Esophagus muscularis mucosa (tissue), 4 donors: ENCODE measurements around the gene RNF135. TPM values are rescaled to one million over a fixed set of nuclear protein-coding genes. Genes with fewer than 3 reads are reported as not detected.

Source experiments
- DNase-seq: peaks from one replicate; pipeline ENCODE4 v3.0.0-alpha.2; 2017; ENCODE audit errors: extremely low spot score
- H3K27ac ChIP-seq, 4 donors: fragments of 200-600 bp; sonication (generic); replicated peaks in 1 of 4; 1 replicate in 3 of 4; 2 replicates in 1 of 4; pipeline ENCODE4 v1.5.1; 2016 to 2019; ENCODE audit warnings: mild to moderate bottlenecking in 1 of 4
- H3K27me3 ChIP-seq, 4 donors: fragments of 200-600 bp; sonication (generic); one replicate each; pipeline versions ENCODE4 v1.5.1 to v1.6.0; 2016 to 2019
- H3K36me3 ChIP-seq, 4 donors: fragments of 200-600 bp; sonication (generic); one replicate each; pipeline ENCODE4 v1.5.1; 2016 to 2019
- H3K4me1 ChIP-seq, 4 donors: fragments of 200-600 bp; sonication (generic); one replicate each; pipeline ENCODE4 v1.5.1; 2016 to 2019
- H3K4me3 ChIP-seq, 4 donors: fragments of 200-600 bp; sonication (generic); 1 replicate in 2 of 4; 2 replicates in 2 of 4; pipeline ENCODE4 v1.5.1; 2016 to 2019; ENCODE audit warnings: mild to moderate bottlenecking in 4 of 4, moderate library complexity in 1 of 4
- H3K9me3 ChIP-seq, 4 donors: fragments of 200-600 bp; sonication (generic); 1 replicate in 3 of 4; 2 replicates in 1 of 4; pipeline ENCODE4 v1.5.1; 2016 to 2019
- EP300 ChIP-seq: sonication (generic); formaldehyde crosslinking; IDR thresholded peaks from one replicate; pipeline ENCODE4 v1.6.1; 2017; ENCODE audit warnings: antibody characterized with exemption
- POLR2A ChIP-seq: fragments of 450-650 bp; IDR thresholded peaks from one replicate; pipeline ENCODE4 v1.6.1; 2017; ENCODE audit warnings: antibody characterized with exemption, moderate library complexity, mild to moderate bottlenecking, low read depth
- POLR2AphosphoS5 ChIP-seq, 2 donors: sonication (generic); formaldehyde crosslinking; IDR thresholded peaks; one replicate each; pipeline ENCODE4 v1.6.1; 2017; ENCODE audit warnings: antibody characterized with exemption in 2 of 2
- WGBS: methylation state at CpG from one replicate; pipeline ENCODE4 v1.1.5; 2018; 5-methylcytosine and 5-hydroxymethylcytosine counted together
- intact Hi-C: fragments of 100-400 bp; cut with DNase I; formaldehyde crosslinking; loops from one replicate; pipeline ENCODE4 v1.15.1; 2023
- total RNA-seq, 4 donors: library from RNA; depleted of rRNA; stranded (reverse); fragments of >200 nt; gene quantifications; one replicate each; pipeline versions ENCODE4 v1.1.0 to v1.2.1, GENCODE V29; 2016
- TF ChIP-seq, protein P1 (sequence below), 3 experiments: fragments of 200-600 bp in 2 of 3; fragments of 450-650 bp in 1 of 3; sonication (generic) in 2 of 3; IDR thresholded peaks; one replicate each; pipeline ENCODE4 v1.5.1; 2017 to 2019; ENCODE audit warnings: antibody characterized with exemption in 3 of 3, mild to moderate bottlenecking in 2 of 3, moderate library complexity in 1 of 3

RNF135 gene
- total RNA-seq = 10 to 100 TPM; 20.0 to 28.1 (median 22.9) TPM

GRCh38 chr17:30970831-30971567 is at the start of gene RNF135:
Gene RNF135, plus strand, starts transcription at chr17:30971039. Its CDS starts 35 bp downstream, at chr17:30971074.
- intact Hi-C loops = loop anchor here (2.0 to 5.0 kb wide), 2 partner anchors 36 to 62 kb away; no protein-coding TSS in a partner anchor
- H3K27ac ChIP-seq = peak within 1 kb of the TSS; percentile 93 to 98 (median 94)
- 2% methylated on average over 54 of the region's 66 CpGs for WGBS

DNA sequence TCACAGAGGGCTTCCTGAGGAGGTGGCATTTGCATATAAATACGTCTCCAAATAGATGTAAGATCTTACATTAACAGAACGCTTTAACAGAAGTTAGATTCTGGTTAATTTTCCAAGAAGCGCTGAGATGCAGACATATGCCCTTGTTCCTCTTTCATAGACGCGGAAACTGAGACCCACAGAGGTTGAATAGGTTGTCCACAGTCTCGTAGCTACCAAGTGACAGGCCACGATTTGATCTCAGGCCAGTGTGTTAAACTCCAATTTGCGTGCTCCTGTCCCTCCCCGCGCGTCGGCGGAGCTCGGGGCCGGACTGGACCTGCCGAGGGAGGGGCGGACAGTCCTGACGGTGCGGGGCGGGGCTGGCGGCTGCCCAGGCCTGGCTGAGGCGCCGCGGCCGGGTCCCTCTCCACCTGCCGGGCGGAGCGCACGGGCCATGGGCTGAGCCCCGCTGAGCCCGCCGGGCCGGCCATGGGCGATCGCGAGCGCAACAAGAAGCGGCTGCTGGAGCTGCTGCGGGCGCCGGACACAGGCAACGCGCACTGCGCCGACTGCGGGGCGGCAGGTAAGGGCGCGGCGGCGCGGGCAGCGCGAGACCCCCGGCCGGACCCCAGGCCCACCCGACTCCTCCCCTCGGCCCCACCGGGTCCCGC is 49.2 kb upstream of the RNF135 start, which contains the start of gene ADAP2:
TSS of gene ADAP2 (plus strand) at position 402 of the 653 bp plus-strand sequence. CDS start at position 472, 70 bp downstream.
- Histone ChIP-seq H3K36me3 (no peaks in the 10 kb centered on the region), H3K4me1 (peaks cover 10 to 19% (median 18%) of the 10 kb centered on the region in 4 donors), H3K9me3 (no peaks in the 10 kb centered on the region), H3K4me3 (peak within 1 kb of the TSS; percentile 55 to 73 (median 60)), H3K27ac (peak within 1 kb of the TSS; percentile 18 to 66 (median 65)), H3K27me3 (peaks cover 9 to 50% (median 18%) of the 10 kb centered on the region in 4 donors)
- peak in 1 of 2 donors; percentile 31 for TF ChIP-seq POLR2AphosphoS5 (IDR thresholded peaks at IDR 0.05)
- TF ChIP-seq POLR2A = no peak
- TF ChIP-seq, protein P1, sequence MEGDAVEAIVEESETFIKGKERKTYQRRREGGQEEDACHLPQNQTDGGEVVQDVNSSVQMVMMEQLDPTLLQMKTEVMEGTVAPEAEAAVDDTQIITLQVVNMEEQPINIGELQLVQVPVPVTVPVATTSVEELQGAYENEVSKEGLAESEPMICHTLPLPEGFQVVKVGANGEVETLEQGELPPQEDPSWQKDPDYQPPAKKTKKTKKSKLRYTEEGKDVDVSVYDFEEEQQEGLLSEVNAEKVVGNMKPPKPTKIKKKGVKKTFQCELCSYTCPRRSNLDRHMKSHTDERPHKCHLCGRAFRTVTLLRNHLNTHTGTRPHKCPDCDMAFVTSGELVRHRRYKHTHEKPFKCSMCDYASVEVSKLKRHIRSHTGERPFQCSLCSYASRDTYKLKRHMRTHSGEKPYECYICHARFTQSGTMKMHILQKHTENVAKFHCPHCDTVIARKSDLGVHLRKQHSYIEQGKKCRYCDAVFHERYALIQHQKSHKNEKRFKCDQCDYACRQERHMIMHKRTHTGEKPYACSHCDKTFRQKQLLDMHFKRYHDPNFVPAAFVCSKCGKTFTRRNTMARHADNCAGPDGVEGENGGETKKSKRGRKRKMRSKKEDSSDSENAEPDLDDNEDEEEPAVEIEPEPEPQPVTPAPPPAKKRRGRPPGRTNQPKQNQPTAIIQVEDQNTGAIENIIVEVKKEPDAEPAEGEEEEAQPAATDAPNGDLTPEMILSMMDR (IDR thresholded peaks at IDR 0.05) = no peak
- no peak for TF ChIP-seq EP300
- DNase-seq = no peak
- 29% methylated on average over 6 of the region's 60 CpGs for WGBS
- intact Hi-C loops = no loop called here

More at GRCh38 chr17:30970831-30971567, at the start of gene RNF135:
- peak; percentile 95 for DNase-seq
- Histone ChIP-seq H3K36me3 (peaks cover 0 to 10% (median 4%) of the 10 kb centered on the region in 4 donors), H3K4me3 (peak within 1 kb of the TSS; percentile 74 to 97 (median 78)), H3K27me3 (no peaks in the 10 kb centered on the region), H3K4me1 (peaks cover 0 to 33% (median 31%) of the 10 kb centered on the region in 4 donors), H3K9me3 (no peaks in the 10 kb centered on the region)
- no peak for TF ChIP-seq POLR2A
- TF ChIP-seq, protein P1 (IDR thresholded peaks at IDR 0.05) = peak; percentile 33 to 53 (median 34)
- peak; percentile 56 to 75 for TF ChIP-seq POLR2AphosphoS5 (IDR thresholded peaks at IDR 0.05)
- no peak for TF ChIP-seq EP300

DNA sequence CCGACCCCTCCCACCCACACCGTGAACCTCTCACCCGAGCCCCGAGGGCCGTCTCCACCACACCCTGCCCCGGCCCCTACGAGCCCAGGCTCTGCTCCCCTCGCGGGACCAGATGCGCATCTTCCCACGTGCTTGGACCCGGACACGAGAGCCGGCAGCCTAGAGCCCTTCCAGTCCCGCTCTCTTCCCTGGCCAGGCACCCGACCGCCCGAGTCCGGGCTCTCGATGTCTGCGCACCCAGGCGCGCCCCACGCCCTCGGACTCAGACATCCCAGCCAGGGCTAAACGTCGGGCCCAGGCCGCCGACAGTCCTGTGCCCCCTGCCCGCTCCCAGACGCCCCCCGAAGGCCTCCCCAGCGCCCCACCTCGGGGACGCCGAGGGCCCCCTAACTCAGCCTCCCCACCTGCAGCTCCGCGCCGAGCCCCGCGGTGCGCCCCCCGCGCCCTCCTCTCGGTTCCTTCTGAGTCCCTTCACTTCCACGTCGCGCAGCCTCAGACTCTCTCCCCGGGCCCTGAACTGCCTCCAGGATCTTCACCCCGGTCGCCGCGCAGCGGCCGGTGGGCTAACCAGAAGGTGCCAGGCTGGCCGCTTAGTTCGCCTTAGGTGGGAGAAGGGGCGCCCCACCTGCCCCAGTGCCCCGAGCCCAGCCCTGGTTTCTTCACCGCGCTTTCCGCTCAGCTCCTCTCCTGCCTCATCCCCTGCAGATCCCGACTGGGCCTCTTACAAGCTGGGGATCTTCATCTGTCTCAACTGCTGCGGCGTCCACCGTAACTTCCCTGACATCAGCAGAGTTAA is 48.4 kb upstream of the RNF135 start:
- H3K27ac ChIP-seq = peak overlapping the region; percentile 18 to 66 (median 65)
- no peaks in the 10 kb centered on the region for H3K9me3 ChIP-seq
- intact Hi-C loops = no loop called here
- no peak for DNase-seq
- H3K4me1 ChIP-seq = peaks cover 10 to 19% (median 18%) of the 10 kb centered on the region in 4 donors
- no peaks in the 10 kb centered on the region for H3K36me3 ChIP-seq
- peak overlapping the region; percentile 55 to 73 (median 60) for H3K4me3 ChIP-seq
- 4% methylated on average over 21 of the region's 66 CpGs for WGBS
- TF ChIP-seq POLR2AphosphoS5 (IDR thresholded peaks at IDR 0.05) (no peak), POLR2A (no peak)
- TF ChIP-seq, protein P1 (IDR thresholded peaks at IDR 0.05) = no peak
- H3K27me3 ChIP-seq = peaks cover 9 to 51% (median 18%) of the 10 kb centered on the region in 4 donors

DNA sequence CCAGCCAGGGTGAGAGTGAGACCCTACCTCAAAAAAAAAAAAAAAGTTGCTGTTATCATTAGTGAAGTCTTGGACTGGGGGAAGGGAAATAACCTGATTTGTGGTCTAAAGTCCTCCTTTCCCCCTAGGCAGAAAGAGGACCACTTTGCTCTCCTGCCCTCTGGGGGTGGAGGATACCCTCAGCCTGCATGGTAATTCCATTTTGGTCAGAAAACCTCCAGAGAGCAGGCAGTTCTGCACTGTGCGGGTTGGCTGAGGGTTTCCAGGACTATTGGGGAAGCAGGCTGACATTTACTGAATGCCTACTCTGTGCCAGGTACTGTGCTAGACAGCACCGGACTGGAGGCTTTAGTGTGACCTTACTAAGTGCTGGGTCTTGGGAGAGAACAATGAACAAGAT is 46.5 kb upstream of the RNF135 start:
- no peak for DNase-seq
- Histone ChIP-seq H3K27ac (no peak overlapping the region), H3K36me3 (no peaks in the 10 kb centered on the region), H3K9me3 (no peaks in the 10 kb centered on the region), H3K27me3 (peaks cover 9 to 57% (median 18%) of the 10 kb centered on the region in 4 donors), H3K4me1 (peaks cover 10 to 19% (median 18%) of the 10 kb centered on the region in 4 donors), H3K4me3 (no peak overlapping the region)
- TF ChIP-seq, protein P1 (IDR thresholded peaks at IDR 0.05) = no peak
- WGBS = 70% methylated on average over 2 of the region's 2 CpGs
- intact Hi-C loops = no loop called here
